T-helper 1 cell treated with Interleukin-12 subunit alpha and Interleukin-12 subunit beta and Interleukin-4 antibody, amounts not matched to agents 30 ng/mL and 1 ng/mL, for 36 hours (primary cell): ENCODE results near the gene VIP. TPM values are rescaled to one million over a fixed set of nuclear protein-coding genes. Genes with fewer than 3 reads are reported as not detected.
"Not testable (repeated sequence)": the region's sequence is repeated elsewhere in the genome, so short reads cannot be mapped to it uniquely, and the experiment has no call there.

Source experiments
- intact Hi-C: fragments of 100-400 bp; cut with micrococcal nuclease; formaldehyde crosslinking; loops from one replicate; pipeline ENCODE4 v1.15.1; 2024
- total RNA-seq: library from RNA; stranded (reverse); gene quantifications from 2 replicates; pipeline ENCODE4 v1.2.3, GENCODE V29; 2022

VIP gene
- total RNA-seq, result not detected in 2 replicates

DNA sequence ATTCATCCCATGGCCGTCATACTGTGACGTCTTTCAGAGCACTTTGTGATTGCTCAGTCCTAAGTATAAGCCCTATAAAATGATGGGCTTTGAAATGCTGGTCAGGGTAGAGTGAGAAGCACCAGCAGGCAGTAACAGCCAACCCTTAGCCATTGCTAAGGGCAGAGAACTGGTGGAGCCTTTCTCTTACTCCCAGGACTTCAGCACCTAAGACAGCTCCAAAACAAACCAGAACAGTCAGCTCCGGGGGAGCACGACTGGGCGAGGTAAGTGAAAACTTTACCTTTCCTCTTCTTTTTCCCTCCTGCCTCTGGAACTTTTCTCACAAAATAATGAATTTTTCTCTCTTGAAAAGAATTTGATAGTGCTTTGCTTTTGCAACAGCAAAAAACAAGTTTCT lies at the start of gene VIP:
VIP (plus strand) TSS at position 104 of the 400 bp plus-strand sequence. CDS start 1,381 bp downstream, outside the sequence.
- intact Hi-C loops, result no loop called here

DNA sequence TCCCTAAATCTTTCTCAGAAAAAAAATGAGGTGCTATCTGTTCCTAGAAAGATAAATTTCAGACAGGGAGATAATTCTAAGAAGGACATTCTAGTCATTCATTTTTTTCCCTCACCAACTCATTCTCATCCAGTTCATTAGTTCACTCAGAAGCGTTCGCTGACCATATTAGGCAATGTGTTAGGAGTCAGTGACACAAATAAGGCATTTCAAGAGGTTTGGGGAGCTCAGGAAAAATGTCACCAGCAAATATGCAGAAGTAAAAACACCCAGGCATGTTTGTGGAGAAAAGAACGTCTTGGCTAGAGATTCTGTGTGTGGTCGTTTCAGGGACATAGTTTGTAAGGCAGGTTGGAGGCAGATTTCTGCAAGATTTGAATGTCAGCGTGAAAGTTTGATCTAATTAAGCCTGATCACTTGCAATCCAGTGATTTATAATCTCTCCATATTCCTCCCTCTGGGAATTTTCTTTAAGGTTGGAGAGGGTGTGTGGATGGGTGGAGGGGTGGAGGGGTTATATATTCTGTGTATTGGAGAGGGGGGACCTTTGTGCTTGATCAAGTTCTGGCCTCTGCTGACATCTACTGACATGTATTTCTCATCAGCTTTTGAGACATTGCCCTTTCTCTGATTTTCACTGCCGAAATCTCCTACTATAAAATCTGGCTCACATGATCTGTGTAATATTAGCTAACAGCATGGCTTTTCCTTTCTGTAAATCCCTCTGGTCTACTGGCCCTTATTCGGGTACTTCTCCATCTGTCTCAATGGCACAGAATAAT lies 49.3 kb upstream of the VIP start:
- intact Hi-C loops, result no loop called here

- intact Hi-C loops, result no loop called here
These were observed 48.7 kb upstream of the VIP start for GRCh38 chr6:152701863-152702401.

DNA sequence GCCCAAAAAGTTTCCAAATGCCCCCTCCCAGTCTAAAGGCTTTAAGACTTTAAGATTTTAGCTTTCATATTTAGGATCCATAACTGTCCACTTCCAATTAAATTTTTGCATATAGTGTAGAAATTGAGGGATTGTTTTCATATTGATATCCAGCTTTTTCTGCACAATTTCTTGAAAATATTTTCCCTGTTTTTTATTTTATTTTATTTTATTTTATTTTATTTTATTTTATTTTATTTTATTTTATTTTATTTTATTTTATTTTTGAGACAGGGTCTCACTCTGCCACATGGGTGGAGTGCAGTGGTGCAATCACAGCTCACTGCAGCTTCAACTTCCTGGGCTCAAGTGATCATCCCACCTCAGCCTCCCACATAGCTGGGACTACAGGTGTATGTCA lies 46.8 kb upstream of the VIP start:
- intact Hi-C loops, result not testable (repeated sequence)

- intact Hi-C loops, result no loop called here
These were observed 45.3 kb upstream of the VIP start for GRCh38 chr6:152705327-152705726.

DNA sequence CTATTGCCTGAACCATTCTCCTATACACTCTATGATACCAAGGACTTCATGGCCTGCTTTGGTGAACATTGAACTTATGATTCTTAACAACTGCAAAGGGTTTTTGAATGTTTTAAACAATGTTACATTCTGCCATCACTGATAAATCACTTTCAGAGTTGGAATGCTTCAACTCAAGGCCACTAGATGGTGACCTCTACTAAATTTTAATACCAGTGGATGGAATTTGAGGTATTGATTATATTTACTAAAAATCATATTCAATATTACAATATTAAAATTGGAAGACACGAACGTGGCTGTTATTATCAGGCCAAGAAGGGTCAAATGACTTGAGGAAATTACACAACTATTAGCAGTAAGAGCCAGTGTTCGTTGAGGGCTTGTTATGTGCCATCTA lies 34.3 kb upstream of the VIP start:
- intact Hi-C loops, result no loop called here

DNA sequence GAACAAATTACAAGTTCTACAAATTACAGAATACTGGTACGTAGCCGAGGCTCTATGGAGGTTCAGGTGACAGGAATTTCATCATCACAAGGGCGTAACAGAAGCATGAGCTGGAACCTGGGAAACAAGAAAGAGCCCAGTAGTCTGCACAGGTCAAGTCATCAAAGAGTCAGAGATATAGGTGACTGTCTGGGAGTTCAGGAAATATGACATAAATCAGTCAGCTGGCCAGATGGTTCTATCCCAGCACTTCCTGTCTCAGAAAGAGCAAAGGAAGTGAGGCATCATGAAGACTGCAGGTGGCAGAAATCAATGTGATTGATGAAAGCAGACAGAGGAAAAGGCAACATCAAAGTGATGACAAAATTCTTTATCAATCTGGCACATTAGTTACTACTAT lies 29.6 kb upstream of the VIP start:
- intact Hi-C loops, result no loop called here

- intact Hi-C loops, result no loop called here
These were observed 28.6 kb upstream of the VIP start for GRCh38 chr6:152721956-152722355.

DNA sequence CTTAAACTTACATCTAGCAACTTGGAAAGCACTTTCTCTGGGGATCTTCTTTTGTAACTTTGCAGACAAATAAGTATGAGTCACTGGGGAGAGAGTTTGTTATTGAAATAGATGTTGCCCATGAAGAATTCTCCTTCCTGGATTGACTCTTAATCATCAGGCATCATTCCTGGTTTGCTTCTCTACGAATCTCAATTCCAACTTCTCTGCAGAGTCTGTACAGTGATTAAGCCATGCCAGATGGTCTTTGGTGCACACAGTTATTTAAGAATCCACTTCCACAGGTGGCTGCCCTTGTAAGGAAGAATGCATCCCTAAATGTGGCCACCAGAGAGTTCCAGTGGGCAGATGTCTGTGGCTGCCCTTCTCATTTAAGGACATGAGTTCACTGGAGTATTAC lies 27.2 kb upstream of the VIP start:
- intact Hi-C loops, result no loop called here

GRCh38 chr6:152726313-152726712 lies 24.3 kb upstream of the VIP start:
- intact Hi-C loops, result no loop called here

- intact Hi-C loops, result no loop called here
These were observed 23.1 kb upstream of the VIP start for GRCh38 chr6:152727507-152727906.

- intact Hi-C loops, result no loop called here
These were observed 16.0 kb upstream of the VIP start for GRCh38 chr6:152734630-152735029.

GRCh38 chr6:152736687-152737273 lies 13.8 kb upstream of the VIP start:
- intact Hi-C loops, result no loop called here

DNA sequence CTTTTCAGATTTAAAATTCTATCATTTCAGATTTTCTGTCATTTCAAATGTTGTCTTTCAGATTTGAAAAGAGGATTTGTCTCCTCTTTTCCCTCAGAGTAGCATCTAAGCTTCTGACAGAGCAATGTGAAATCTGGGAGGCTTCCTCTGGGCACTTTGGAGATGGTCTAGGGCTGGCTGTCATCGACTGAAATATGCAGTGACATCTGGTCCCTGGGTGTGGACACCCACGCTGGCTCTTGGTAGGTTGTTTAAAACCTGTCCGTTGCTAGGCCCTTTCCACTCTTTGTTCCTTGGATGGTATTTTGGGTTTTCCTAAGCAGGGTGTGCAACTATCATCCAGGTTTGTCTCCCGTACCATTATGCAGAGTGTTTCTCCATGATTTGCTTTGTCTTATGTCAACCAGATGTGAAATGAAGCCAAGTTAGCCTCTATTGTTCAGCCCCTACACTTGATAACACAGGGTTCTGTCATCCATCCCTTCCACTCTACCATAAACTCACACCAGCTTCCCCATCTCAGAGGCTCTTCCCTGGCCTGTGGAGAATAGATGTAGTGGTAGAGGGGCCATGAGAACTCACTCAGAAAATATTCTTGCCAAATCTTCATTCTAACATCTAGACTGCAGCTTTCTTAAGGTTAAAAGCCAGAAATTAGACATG lies 5.0 kb upstream of the VIP start:
- intact Hi-C loops, result loop anchor here (5.0 kb wide), 1 partner anchor 277 kb away; no protein-coding TSS in a partner anchor

GRCh38 chr6:152746172-152746553 lies 4.4 kb upstream of the VIP start:
- intact Hi-C loops, result loop anchor here (5.0 kb wide), 1 partner anchor 276 kb away; no protein-coding TSS in a partner anchor

GRCh38 chr6:152748843-152749242 lies 1.8 kb upstream of the VIP start:
- intact Hi-C loops, result loop anchor here (1.0 to 5.0 kb wide), 2 partner anchors 199 to 273 kb away; no protein-coding TSS in a partner anchor

GRCh38 chr6:152749336-152749735 lies 1.3 kb upstream of the VIP start:
- intact Hi-C loops, result loop anchor here (1.0 to 5.0 kb wide), 2 partner anchors 199 to 273 kb away; no protein-coding TSS in a partner anchor

DNA sequence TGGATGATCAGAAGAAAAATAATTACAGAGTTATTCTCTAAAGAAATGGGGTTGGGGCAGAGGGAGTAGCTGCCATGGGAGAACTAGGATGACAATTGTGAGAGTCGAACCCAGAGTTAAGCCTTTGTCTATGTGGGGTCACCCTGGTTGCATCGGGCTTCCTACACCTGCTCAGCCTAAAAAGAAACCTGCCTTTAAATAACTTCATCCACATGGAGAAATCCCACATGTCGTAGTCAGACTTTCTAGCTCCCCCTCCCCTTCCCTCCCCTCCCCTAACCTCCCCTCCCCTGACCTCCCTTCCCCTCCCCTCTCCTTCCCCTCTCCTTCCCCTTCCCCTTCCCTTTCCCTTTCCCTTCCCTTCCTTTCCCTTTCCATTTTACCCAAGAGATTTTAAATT lies 14.7 kb downstream of the VIP start:
- intact Hi-C loops, result no loop called here

- intact Hi-C loops, result no loop called here
These were observed 18.6 kb downstream of the VIP start for GRCh38 chr6:152769159-152769558.

GRCh38 chr6:152769993-152770392 lies 19.4 kb downstream of the VIP start:
- intact Hi-C loops, result no loop called here

DNA sequence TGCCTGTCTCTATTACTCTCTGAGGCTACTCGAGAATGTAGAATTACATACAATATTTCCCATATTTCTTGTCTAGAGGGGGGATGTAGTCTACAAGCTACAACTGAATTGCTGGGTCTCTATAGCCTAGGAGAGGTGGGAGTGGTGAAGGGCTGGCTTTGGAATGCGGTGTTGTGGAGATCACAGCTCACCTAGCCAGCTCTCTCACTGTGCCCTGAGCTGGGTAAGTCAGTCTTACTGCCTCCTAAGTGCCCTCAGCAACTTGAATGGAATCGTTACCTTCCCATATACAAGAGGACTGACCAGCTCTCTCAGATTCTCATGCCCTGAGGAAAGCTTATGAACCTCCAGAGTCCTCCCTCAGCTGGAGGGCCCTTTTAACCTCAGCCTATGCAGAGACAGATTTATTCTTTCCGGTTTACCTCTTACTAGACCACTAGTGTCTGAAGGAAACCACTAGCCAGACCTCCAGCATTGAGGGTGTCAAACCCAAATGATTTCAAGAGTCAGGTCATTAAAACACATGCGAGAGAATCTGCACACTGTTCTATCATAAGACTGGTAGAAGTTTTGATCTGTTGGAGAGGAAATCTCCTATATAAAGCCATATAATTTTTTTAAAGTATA lies 20.6 kb downstream of the VIP start:
- intact Hi-C loops, result no loop called here

DNA sequence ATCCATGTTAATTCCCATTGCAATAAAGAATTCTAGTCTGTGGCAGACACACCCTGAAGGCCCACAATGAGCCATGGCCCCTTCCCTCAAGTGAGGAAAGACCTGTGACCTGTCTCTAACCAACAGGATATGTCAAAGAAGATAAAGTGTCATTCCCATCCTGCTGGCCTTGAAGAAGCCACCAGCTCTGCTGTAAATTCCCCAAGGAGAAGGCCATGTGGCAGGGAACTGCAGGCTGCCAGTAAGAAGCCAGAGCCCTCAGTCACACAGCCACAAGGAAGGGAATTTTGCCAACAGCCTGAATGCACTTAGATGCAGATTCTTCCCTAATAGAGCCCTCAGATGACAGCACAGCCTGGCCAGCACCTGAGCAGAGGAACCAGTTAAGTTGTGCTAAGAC lies 24.8 kb downstream of the VIP start:
- intact Hi-C loops, result no loop called here
